NCI-H774 (cell line): Measurements from ENCODE around the gene CCDC170.

ENCODE experiments used
- DNase-seq: peaks from one replicate; lab custom pipeline; 2025; lab: John Stamatoyannopoulos, UW

CCDC170 gene

DNA sequence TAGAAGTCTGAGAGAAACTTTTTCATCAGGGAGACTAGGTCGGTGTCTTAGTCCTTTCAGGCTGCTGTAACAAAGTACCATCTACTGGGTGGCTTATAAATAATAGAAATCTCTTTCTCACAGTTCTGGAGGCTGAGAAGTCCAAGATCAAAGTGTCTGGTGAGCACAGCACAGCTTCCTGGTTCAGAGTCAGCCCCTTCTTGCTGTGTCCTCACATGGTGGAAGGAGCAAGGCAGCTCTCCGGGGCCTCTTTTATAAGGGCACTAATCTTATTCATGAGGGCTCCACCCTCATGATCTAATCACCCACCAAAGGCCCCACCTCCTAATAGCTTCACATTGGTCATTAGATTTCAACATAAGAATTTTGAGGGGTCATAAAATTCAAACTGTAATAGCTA is 122.8 kb downstream of the CCDC170 start:
- DNase-seq = no peak

GRCh38 chr6:151617539-151617938 is 123.7 kb downstream of the CCDC170 start:
- no peak for DNase-seq

DNA sequence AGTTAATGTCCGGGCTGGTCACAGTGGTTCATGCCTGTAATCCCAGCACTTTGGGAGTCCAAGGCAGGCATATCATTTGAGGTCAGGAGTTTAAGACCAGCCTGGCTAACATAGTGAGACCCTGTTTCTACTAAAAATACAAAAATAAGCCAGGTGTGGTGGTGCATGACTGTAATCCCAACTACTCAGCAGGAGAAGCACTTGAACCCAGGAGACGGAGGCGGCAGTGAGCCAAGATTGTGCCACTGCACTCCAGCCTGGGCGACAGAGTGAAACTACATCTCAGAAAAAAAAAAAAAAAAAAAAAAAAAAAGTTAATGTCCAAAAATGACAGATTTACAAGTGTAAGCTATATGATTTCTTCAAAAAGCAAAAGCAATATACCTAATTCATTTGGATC is 124.9 kb downstream of the CCDC170 start:
- DNase-seq = peak; percentile 33

GRCh38 chr6:151620179-151620578 is 126.4 kb downstream of the CCDC170 start:
- DNase-seq = peak; percentile 71

- no peak for DNase-seq
Measured at GRCh38 chr6:151624071-151624470, 130.3 kb downstream of the CCDC170 start.

GRCh38 chr6:151624481-151624880 is 130.7 kb downstream of the CCDC170 start:
- DNase-seq = no peak

DNA sequence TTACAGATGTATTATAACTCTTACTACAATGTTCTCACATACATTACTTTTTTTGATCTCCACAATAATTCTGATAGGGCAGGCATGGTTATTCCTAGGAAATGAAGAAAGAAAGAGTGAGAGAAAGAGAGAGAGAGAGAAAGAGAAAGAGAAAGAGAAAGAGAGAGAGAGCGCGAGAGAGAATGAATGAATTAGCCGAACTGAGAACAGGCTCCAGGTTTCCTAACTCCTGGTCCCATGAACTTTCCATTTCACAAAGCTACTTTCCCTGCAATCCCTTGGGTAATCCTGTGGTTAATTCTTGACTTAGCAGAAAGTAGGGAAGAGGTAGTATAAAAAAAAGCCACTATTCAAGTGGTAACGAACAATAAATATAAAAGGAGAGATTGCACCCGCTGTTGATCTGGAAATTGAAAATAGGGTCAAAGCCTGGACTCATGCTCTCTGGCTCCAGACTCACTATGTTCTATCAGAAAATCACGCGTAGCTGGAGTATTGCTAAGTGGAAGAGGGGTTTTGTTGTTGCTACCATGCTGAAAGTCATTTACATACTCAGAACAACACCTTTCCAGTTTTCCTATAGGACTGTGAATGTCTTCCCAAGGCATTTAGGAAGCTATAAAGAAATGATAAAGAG is 131.2 kb downstream of the CCDC170 start:
- no peak for DNase-seq

DNA sequence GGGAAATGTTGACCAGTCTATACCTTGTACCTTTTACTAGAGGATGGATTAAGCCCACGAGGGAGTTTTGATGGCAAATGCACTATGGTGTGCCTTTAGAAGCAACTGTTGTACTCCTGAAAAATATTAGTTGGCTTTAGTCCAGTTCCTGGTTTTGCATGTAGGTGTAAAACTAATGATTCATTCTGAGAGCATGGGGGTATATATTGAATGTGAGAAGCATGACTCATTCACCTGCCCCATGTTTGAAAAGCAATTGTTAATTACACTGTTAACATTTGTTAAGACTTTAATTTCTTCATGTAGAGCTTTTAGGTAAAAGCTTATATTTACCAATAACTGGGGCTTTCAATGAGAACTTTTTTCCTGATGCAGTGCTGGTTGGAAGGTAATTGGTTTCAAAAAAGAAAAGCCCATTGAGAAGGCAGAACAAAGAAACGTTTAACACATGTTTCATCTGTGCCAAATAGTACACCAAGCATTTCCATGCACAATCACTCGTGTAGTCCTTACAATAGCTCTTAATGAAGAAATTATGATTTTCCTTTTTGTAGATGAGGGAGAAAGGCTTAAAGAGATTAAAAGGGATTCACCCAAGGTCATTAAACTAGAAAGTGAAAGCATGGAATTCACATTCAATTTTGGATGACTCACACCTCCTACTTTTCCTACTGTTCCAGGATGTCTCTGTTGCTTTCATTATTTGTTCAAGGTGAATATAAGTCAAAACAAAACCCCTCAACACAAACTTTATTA is 134.1 kb downstream of the CCDC170 start:
- DNase-seq = peak; percentile 83

DNA sequence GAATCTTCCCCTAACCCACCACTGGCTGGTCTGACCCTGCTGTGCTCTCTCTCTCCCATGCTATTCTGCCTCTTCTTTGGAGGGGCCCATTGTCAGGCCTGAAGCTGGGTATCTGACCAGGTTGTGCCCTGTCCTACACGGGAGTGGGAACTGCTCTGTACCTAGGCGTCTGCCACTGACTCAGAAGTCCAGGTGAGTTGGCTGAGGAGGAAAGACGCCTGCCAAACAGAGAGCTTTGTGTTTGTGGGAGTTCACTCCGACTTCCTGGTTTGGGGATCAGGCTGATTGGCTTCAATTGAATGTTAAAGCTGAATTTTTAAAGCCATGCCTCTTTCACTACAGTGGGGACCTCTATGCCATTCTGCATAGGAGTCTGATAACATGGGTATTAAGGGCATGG is 136.0 kb downstream of the CCDC170 start:
- DNase-seq = no peak

GRCh38 chr6:151630387-151630786 is 136.6 kb downstream of the CCDC170 start:
- DNase-seq = no peak

- no peak for DNase-seq
Measured at GRCh38 chr6:151630991-151631655, 137.3 kb downstream of the CCDC170 start.

- no peak for DNase-seq
Measured at GRCh38 chr6:151632415-151632987, 138.7 kb downstream of the CCDC170 start.

DNA sequence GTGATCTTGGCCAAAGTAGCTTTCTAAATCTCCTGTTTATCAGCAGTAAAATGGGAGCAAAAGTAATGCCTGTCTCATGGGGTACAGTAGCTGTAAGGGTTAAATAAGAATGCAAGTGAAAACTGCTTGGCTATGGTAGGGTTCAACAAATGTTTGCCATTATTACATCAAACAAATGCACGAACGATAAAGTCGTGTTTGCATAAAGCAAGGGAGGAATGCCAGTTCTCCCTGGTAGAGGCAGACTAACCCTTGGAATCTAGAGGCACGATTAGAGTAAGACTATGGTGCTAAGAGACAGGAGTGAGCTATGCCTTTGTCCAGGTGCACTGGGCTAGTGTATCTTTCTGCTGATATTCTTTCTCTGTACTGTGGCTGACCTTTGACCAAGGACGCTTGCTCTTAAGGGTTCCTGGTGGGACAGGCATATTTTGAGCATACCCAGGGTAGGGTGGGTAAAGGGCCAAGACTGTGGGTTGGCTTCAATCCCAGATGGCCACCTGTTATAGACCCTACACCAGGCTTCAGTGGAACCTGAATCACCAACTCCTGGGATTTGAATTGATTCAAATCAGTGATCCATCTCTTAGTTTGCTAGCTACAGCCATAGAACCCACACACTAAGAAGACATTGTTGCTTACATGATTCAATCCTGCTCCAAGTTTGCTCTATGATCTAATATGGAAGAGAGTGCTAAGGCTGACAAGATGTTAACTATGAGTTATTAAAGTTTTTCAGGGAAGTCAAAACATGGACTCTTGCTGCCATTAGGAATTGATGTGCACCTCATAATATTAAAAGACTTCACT is 139.9 kb downstream of the CCDC170 start:
- DNase-seq = no peak

DNA sequence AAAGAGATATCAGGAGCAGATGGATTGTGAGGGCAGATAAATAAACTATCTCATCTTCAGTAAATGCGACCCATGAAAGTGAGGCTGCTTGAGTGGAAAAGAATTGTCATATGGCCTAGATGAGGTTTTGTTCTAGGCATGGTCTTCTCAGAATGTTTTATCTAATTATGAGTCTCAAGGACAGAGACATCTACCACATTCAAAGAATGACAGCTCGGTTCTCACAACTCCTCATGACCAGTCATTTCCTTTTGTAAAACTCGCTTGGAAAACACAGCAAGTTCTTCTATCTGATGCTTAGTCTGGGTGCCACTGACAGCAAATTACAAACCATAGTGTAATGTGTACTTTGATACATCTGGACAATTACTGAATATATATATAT is 140.5 kb downstream of the CCDC170 start:
- DNase-seq = no peak

DNA sequence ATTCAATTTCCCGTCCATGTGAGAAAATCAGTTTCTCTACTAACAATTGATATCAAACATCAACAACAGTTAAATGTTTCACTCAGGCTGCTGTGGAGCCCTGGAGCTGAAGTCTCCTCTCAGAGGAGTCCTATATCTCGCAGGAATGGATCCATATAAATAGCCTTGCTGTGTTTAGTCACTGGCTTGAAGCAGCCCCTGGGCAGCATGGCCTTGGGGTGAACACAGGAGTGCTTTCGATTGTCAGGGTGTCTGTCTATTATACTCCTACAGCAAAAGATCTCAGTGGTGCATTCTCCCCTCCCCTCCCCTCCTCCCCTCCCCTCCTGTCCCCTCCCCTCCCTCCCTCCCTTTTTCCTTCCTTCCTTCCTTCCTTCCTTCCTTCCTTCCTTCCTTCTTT is 141.9 kb downstream of the CCDC170 start:
- no peak for DNase-seq

GRCh38 chr6:151637814-151638213 is 144.0 kb downstream of the CCDC170 start:
- no peak for DNase-seq

GRCh38 chr6:151639750-151640149 is 145.9 kb downstream of the CCDC170 start:
- DNase-seq = no peak

GRCh38 chr6:151641028-151641427 is 147.2 kb downstream of the CCDC170 start:
- DNase-seq = no peak

DNA sequence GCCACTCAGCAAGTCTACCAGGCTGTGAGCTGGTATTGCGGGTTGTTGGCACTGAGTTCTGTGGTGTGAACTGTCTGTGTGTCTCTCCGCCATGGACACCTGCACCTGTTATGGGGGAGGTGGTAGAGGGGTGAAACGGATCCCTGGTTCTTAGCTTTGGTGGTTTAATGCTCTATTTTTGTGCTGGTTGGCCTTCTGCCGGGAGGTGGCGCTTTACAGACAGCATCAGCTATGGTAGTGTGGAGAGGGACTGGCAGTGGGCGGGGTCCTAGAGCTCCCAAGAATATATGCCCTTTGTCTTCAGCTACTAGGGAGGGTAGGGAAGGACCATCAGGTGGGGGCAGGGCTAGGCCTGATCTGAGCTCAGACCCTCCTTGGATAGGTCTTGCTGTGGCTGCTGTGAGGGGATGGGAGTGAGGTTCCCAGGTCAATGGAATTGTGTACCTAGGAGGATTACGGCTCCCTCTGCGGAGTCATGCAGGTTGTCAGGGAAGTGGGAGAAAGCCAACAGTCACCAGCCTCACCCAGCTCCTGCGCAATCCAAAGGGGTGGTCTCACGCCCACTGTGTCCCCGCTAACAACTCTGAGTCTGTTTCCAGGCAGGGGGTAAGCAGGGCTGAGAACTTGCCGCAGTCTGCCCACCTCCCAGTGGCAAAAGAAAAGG is 154.3 kb downstream of the CCDC170 start:
- no peak for DNase-seq

DNA sequence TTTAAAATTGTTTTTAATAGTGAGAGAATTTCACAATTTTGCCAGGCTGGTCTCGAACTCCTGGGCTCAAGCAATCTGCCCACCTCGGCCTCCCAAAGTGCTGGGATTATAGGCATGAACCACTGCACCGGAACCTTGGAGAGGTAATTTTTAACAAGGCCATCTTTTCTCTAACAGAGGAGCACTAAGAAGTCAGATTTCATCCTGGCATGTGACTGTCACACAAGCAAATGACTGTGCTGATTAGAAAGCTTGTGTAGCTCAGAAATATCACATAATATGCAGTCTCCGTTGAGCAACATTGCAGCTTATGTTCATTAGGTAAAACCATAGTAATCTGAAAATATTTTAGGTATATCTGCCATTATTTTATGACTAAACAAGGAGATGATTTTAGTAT is 156.0 kb downstream of the CCDC170 start:
- DNase-seq = no peak

DNA sequence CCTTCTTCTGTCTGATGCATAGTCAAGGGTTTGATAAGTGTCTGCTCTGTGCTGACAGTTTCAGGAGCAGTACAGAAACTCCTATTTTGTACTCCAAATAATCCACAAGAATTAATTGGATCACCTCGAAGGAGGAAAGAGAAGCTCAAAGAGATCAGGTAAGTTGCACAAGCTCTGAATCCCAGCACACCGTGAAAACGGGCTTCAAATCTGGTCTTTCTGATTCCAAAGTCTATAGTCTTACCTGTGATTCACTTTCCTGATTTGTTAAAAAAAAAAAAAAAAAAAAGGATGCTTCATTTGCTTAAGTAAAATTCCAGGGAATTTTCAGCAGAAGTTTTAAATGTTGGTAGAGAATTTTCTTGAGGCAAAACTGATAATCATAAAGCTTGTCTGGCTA is 157.8 kb downstream of the CCDC170 start:
- no peak for DNase-seq

DNA sequence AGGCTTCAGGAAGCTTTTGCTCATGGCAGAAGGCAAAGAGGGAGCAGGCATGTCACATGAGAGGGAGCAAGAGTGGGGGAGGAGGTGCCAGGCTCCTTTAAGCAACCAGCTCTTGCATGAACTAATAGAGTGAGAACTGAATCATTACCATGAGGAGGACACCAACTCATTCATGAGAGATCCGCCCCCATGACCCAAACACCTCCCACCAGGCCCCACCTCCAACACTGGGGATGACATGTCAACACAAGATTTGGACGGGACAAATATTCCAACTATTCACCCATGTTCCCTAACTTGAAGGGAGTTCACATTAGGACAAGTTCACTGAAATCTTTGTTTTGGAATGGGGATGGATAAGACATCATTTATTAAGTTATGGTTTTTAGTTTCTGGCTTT is 158.5 kb downstream of the CCDC170 start:
- DNase-seq = no peak
